ENCODE results near the gene SPAG17.

The SPAG17 gene

DNA sequence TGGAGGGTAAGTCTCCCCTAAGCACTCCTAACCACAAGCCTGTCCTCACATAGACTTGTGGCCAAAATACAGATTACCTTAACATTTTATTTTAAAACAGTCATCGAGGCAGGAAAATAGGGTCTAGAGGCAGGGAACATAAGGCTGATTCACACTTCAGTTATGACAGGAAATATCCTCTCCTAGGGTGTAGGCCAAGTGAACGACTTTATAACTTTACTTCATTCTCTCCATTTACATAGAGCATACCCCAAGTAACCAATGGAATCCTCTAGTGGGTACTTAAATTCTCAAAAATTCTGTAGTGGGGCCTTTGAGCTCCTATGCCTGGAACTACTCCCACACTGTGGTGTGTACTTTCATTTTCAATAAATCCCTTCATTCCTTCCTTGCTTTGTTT is 142.5 kb downstream of the SPAG17 start:
- no peak overlapping the region for H3K4me3 ChIP-seq (ENCODE audit: low read length)
- TF ChIP-seq ZNF274 (IDR thresholded peaks at IDR 0.05; ENCODE audit: low read depth, low read length), result no peak

DNA sequence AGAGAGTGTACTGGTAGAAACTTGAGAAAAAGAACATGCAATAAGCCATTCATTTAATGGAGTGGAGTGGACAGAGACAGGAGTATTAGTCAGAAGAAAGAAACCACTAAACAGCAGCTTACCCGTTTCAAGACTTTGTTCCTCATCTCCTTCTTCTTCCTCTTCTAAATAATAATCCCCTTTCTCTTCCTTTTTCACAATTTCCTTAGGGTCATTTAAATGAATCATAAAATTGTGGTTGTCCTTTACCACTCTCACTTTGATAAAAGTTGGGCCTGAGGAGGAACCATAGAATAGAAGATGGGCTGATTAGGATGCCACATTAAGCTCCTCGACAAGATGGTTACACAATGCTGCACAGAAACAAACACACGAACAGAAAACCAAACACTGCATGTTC is 145.9 kb downstream of the SPAG17 start:
- H3K4me3 ChIP-seq (ENCODE audit: low read length), result no peak overlapping the region
- no peak for TF ChIP-seq ZNF274 (IDR thresholded peaks at IDR 0.05; ENCODE audit: low read depth, low read length)

DNA sequence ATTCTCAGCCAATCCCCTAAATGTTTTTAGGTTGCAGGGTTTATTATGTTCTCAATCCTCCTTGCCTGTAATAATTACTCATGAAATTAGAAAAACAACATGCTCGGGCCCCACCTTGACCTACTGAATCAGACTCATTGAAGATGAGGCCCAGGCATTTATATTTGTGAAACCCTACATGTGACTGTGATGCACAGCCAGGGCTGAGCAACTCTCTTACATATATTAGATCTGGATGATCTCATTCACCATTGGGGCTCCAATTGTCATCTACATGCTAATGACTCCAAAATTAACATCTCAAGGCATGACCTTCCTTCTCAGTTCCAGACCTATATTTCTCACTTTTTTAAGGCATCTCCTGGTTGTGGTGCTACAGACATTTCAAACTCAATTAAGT is 152.1 kb downstream of the SPAG17 start:
- TF ChIP-seq ZNF274 (IDR thresholded peaks at IDR 0.05; ENCODE audit: low read depth, low read length), result no peak
- H3K4me3 ChIP-seq (ENCODE audit: low read length), result no peak overlapping the region

DNA sequence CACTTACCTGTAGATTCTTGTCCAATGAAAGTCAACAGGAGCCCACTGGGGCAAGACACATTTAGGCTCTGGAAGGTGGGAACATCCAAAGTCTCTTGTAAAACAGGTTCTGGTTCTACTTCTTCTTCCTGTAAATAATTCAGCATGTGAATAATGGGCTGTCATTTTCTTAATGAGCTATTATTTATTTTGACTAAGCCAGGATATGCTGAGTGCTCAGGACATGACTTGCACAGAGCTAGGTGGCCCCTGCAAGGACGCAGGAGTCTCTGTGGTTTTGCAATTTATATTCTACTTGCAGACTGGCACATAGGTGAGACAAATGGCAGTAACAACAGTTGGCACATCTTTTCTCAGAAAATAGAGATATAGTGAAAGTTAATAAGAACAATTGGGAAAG is 156.8 kb downstream of the SPAG17 start:
- H3K4me3 ChIP-seq (ENCODE audit: low read length), result no peak overlapping the region
- no peak for TF ChIP-seq ZNF274 (IDR thresholded peaks at IDR 0.05; ENCODE audit: low read depth, low read length)

DNA sequence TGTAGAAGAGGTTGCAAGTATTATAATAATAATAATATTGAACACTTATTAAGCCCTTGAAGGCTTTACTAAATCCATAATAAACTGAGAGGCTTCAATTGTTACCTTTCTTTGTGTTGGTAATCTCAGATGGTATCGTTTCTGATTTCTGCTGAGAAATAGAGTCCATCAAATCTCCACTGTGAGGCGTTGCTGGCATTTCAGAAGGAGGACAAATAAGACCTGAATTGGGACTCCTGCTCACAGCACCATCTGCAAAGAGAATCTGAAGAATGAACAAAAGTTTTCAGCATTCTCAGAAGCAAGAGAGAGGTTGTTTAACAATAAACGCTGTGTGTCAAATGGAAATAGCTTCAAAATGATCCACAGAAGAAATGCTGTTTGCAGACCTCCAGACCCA is 161.8 kb downstream of the SPAG17 start:
- no peak overlapping the region for H3K4me3 ChIP-seq (ENCODE audit: low read length)
- no peak for TF ChIP-seq ZNF274 (IDR thresholded peaks at IDR 0.05; ENCODE audit: low read depth, low read length)

DNA sequence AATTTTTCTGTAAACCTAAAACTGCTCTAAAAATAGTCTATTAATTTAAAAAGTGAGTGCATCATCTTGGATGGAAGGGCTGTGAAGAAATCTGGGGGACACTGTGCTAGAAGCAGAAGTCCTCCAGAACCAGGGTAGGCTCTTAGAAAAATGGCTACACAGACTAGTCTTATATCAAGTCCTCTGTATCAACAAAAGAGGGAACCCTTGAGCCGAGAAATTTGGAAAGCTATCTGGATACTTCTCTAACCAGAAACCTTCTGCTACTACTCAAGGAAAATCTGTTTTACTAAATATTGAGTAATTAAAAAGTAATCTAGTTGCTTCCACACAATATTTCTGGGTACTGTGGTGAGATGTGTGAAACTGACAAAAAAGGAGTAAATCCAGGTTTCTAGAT is 163.4 kb downstream of the SPAG17 start:
- TF ChIP-seq ZNF274 (IDR thresholded peaks at IDR 0.05; ENCODE audit: low read depth, low read length), result no peak
- H3K4me3 ChIP-seq (ENCODE audit: low read length), result no peak overlapping the region

DNA sequence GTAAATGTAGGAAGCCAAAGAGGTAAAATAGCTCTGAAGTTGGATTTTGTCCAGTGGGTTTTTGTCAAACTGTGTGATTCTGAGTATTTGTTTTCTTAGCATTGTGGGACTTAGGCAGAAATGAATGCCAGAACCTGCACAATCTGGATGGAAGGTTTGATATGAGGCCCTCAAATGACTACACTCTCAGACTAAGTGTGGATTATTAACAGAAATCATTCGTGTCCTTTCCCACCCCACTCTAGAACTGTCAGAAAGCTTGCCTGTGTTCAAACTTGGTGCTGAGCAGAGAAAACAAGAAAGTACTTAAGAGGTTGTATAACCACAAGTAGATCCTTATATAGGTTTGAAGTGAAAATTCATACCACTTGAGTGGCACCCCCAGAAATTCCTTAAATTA is 167.0 kb downstream of the SPAG17 start:
- H3K4me3 ChIP-seq (ENCODE audit: low read length), result no peak overlapping the region
- no peak for TF ChIP-seq ZNF274 (IDR thresholded peaks at IDR 0.05; ENCODE audit: low read depth, low read length)

DNA sequence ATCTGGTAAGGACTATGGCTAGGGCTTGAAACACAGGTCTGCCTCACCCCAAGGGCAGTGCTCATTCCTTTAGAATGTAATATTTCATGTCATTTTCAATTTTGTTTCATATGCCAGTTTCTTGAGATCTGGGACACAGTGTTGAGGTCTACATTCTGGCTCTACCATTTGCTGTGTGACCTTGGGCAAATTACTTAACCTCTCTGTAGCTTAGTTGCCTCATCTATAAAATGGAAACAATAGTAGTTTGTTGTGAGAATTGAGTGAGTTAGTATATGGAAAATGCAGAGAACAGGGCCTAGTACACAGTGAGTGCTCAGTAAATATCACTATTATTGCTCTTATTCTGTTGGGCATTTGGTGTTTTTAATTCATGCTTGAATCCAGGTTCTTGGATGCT is 171.1 kb downstream of the SPAG17 start:
- no peak for TF ChIP-seq ZNF274 (IDR thresholded peaks at IDR 0.05; ENCODE audit: low read depth, low read length)

DNA sequence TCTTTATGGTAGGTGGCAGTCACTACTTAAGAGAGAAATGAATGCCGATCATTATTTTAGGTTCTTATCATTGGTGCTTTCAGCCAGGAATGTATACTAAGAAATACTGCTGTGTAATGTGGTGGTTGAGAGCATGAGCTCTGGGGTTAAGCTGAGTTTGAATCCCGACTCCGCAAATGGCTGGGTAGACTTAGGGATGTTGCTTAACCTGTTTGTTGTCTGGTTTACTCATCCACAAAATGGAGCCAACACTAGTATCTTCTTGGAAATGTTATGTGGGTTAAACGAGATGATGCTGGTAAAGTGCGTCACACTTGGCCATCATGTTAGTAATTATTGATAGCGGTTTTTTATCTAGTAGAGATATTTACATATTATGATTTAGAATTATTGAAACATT is 171.7 kb downstream of the SPAG17 start:
- no peak overlapping the region for H3K4me3 ChIP-seq (ENCODE audit: low read length)
- TF ChIP-seq ZNF274 (IDR thresholded peaks at IDR 0.05; ENCODE audit: low read depth, low read length), result no peak

More for the DNA sequence above, 171.1 kb downstream of the SPAG17 start:
- H3K4me3 ChIP-seq (ENCODE audit: low read length), result no peak overlapping the region

DNA sequence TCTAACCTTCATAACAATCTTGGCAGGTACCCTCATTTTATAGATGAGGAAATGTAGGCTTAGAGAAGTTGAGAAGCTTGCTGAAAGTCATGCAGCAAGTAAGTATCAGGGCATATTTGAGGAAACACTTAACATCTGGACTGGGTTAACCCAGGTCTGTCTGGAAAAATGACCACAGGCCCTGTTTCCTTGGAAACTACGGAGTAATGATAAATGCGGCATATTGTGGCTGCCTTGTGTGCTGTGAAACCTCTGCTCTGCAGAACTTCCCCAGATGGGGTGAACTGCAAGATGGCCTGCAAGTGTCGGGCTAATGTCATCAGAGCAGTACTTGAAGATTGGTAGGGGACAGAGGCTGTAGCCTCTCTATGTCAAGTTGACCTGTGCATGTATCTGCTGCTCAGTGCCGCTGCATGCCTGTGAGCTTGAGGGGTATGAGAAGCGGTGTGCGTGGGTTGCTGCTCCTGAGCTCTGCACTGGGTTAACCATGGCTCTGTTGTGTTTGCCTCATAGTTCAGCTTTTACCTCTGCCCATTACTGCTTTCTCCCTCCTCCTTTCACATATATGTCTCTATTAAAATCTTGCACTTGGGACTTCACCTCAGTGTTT is 172.4 kb downstream of the SPAG17 start:
- no peak overlapping the region for H3K4me3 ChIP-seq (ENCODE audit: low read length)
- TF ChIP-seq ZNF274 (IDR thresholded peaks at IDR 0.05; ENCODE audit: low read depth, low read length), result no peak

DNA sequence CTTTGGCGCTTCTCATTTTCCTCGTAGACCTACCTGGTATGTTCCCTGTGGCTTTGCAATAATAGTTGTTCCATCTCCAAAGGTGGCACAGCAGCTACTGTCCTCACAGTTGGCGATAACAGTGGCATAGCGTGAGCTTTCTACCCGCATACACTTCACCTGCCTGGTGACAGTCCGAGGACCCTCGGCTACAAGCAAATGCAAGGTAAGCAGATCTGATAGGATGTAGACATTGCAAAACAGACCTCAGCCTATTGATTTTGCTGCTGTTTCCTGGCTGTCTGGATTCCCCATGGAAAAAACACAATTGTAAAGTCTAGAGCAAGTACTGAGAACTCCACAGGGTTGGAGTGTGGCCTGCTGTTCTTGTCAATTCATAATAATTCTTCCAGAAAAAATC is 177.0 kb downstream of the SPAG17 start:
- TF ChIP-seq ZNF274 (IDR thresholded peaks at IDR 0.05; ENCODE audit: low read depth, low read length), result no peak
- no peak overlapping the region for H3K4me3 ChIP-seq (ENCODE audit: low read length)

DNA sequence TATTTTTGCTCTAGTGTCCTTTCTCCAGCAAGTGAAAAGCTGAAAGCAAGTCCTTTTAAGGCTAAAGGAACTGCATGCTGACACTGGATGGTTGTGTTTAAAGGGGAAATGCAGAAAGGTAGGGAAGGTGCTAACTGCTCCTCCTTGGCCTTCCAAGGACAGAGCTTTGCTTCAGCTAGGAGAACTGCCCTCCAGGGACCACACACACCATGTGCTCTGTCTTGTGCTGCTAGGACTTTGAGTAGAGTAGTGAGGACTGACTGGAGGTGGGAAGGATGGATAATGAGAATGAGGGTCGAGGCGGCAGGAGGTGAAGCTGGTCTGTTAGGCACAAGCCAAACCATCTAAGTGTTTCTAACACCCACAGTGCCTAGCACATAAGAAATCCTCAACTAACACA is 177.6 kb downstream of the SPAG17 start:
- no peak overlapping the region for H3K4me3 ChIP-seq (ENCODE audit: low read length)
- TF ChIP-seq ZNF274 (IDR thresholded peaks at IDR 0.05; ENCODE audit: low read depth, low read length), result no peak

DNA sequence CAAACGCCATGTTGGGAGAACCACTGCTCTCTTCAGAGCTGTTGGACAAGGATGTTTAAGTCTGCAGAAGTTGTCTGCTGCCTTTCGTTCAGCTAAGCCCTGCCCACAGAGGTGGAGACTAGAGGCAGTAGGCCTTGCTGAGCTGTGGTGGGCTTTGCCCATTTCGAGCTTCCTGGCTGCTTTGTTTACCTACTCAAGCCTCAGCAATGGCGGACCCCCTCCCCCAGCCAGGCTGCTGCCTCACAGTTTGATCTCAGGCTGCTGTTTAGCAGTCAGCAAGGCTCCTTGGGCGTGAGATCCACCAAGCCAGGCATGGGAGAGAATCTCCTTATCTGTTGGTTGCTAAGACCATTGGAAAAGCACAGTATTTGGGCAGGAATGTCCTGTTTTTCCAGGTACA is 180.7 kb downstream of the SPAG17 start:
- no peak for TF ChIP-seq ZNF274 (IDR thresholded peaks at IDR 0.05; ENCODE audit: low read depth, low read length)
- no peak overlapping the region for H3K4me3 ChIP-seq (ENCODE audit: low read length)

DNA sequence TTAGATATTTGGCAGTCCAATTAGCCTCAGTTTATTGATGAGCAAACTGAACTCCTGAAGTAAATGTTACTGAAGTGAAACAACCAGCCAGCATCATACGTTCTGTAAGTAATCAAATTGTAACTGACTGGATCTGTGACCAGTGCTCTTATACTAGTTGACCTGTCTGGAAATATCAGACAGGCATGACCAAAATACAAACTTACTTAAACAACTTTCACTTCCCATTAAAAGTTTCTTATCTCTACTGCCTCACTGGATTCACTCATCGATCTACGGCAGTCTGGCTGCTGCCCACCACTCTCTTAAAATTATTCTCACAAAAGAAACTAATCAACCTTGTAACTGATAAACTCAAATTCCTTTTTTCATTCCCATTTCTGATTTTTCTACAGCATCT is 199.1 kb downstream of the SPAG17 start:
- TF ChIP-seq ZNF274 (IDR thresholded peaks at IDR 0.05; ENCODE audit: low read depth, low read length), result no peak
- H3K4me3 ChIP-seq (ENCODE audit: low read length), result no peak overlapping the region

DNA sequence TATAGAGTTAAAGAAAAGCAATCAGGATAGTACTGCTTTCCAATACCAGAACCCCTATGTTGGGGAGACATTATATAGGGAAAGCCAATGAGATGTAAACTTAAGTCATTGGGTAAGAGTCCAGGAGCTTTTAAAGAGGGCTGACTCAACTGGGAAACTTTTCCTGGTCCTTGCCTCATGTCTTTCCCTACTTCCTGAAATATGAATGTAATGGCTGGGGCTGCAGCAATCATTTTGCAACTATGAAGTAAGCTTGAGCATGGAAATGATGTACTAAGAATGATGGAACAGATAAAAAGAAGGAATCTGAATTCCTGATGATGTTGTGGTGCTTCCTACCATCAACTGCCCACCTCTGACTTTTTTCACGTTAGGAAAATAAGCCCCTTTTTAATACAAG is 199.8 kb downstream of the SPAG17 start:
- H3K4me3 ChIP-seq (ENCODE audit: low read length), result no peak overlapping the region
- no peak for TF ChIP-seq ZNF274 (IDR thresholded peaks at IDR 0.05; ENCODE audit: low read depth, low read length)

DNA sequence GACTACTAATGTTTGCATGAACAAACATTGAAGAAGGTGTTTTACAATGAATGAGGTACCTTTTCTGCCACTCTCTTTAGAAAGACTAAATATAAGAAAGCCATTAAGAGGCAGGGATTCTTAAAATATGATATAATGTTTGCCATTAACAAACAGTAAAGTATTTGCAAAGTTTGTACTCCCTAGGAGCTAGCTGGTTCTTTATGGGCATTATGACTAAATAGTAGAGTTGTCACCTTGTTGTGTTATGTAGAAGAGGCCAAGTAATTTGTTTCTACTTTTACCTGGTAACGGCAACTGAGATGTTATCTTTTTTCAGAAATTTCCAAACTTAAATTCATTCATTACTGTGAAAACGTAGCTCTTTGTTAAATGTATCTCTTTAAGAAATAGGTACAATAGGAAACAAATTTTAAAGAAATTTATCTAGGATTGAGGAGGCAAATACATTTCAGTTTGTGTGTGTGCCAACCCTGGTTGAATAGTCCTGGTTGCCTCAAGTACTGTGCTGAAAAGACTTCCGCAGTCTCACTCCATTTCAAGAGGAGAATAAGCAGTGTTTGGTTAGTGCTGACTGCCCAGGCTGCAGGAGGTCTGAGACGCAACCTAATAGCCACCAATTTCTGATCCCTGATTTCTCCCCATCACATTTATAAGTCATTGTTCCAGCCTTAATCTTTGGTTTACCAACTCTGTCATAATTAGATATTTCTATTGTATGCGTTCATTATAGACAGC is 203.4 kb downstream of the SPAG17 start:
- no peak overlapping the region for H3K4me3 ChIP-seq (ENCODE audit: low read length)
- TF ChIP-seq ZNF274 (IDR thresholded peaks at IDR 0.05; ENCODE audit: low read depth, low read length), result no peak

All from GM08714 (cell line).